Rectal smooth muscle tissue (tissue), 1 donor: ENCODE data around the gene UMODL1.

ENCODE experiments used
- H3K27ac ChIP-seq: one replicate; pipeline ENCODE4 v1.7.0; 2013; ENCODE audit warnings: low read depth, low read length, inconsistent platforms
- H3K27me3 ChIP-seq: one replicate; pipeline ENCODE4 v1.7.0; 2013; ENCODE audit warnings: low read length; ENCODE audit not compliant: control insufficient read depth, insufficient read depth
- H3K36me3 ChIP-seq: one replicate; pipeline ENCODE4 v1.7.0; 2013; ENCODE audit warnings: low read length; ENCODE audit not compliant: control insufficient read depth, insufficient read depth
- H3K4me1 ChIP-seq: one replicate; pipeline ENCODE4 v1.7.0; 2013; ENCODE audit warnings: low read length; ENCODE audit not compliant: control insufficient read depth, insufficient read depth
- H3K4me3 ChIP-seq: one replicate; pipeline ENCODE4 v1.7.0; 2013; ENCODE audit warnings: low read length
- H3K9ac ChIP-seq: one replicate; pipeline ENCODE4 v1.7.0; 2013; ENCODE audit warnings: low read length

The UMODL1 gene

DNA sequence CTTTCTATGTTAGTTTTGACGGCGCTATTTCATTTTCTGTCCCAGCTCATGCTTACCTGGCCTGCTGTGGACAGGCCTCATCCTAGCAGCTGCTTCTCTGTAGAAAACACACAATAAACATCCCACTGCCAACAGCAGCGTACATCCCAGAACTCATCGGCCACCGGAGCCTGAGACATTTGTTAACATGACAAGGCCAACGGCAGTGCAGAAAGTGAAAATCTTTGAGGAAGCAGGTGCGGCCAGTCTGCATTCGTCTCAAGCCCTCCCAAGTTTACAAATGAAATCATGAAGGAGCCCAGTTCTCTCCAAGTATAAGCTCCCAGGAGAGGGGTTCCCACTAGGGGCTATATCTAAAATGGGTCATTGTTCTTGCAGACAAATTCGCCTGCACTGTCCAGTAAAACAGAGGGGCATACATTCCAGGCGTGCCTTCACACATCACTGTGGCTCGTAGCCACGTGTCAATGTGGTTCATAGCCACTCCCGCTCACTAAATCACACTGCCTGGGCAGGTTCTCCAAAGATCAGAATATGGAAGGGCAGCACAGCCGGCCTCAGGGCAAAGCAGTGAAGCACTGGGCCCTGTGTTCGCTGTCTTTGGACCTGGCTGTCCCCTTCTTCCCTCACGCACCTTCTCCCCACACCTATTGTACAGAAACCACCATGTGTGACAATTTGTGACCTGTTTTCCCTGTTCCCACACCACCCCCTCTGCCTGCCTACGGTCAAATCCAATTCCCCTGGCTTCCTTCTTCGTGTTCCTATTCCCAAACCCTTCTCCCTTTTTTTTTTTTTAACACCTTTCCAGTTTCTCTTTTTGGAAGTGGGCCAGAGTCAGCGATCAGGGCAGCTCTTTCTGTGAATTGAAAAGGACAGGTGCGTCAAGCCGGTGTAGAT lies 120.8 kb downstream of the UMODL1 start:
- no peak overlapping the region for H3K27ac ChIP-seq
- H3K9ac ChIP-seq: no peak overlapping the region
- H3K4me3 ChIP-seq: no peak overlapping the region
- H3K4me1 ChIP-seq: no peaks in the 10 kb centered on the region
- H3K27me3 ChIP-seq: no peaks in the 10 kb centered on the region
- no peaks in the 10 kb centered on the region for H3K36me3 ChIP-seq
